ENCODE measurements around the gene HIRIP3. TPM values are rescaled to one million over a fixed set of nuclear protein-coding genes. Genes with fewer than 3 reads are reported as not detected.

Gene HIRIP3
- total and polyA plus RNA-seq, 2 of the 4 experiments (the other 2 are of a cell fraction): 5.0 to 10.5 TPM

DNA sequence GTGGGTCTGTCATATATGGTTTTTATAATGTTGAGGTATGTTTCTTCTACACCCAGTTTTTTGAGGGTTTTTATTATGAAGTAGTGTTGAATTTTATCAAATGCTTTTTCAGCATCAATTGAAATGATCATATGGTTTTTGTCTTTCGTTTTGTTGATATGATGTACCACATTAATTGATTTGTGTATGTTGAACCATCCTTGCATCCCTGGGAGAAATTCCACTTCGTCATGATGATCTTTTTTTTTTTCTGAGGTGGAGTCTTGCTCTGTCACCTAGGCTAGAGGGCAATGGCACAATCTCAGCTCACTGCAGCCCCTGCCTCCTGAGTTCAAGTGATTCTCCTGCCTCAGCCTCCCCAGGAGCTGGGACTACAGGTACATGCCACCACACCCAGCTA is 47.5 kb downstream of the HIRIP3 start:
- no peak overlapping the region for H2AK5ac ChIP-seq (ENCODE audit: low read depth, low read length)
- H2BK5ac ChIP-seq (ENCODE audit: low read depth, low read length, poor library complexity, severe bottlenecking): no peak overlapping the region
- CTCF ChIA-PET: no interaction called here
- ATAC-seq (ENCODE audit: low read depth) (no peak), DNase-seq (no peak)
- H3K79me1 ChIP-seq (ENCODE audit: low read depth in 1 of 2, low read length in 2 of 2): no peaks in the 10 kb centered on the region
- no peak overlapping the region for H3K56ac ChIP-seq (ENCODE audit: extremely low read depth, insufficient read depth, low read length)
- H2BK120ac ChIP-seq (ENCODE audit: low read depth, low read length): no peak overlapping the region
- H3K9me1 ChIP-seq (ENCODE audit: insufficient read depth, low read length): 0 out of 2 replicates have a peak, but pooled peaks cover under 1% of the 10 kb centered on the region
- H2AK9ac ChIP-seq (replicated peaks; ENCODE audit: low read depth, low read length, poor library complexity): no peak overlapping the region
- no peak overlapping the region for H2BK20ac ChIP-seq (ENCODE audit: low read depth, low read length)
- no peaks in the 10 kb centered on the region for H3K36me3 ChIP-seq (ENCODE audit: control insufficient read depth, insufficient read depth, low read length)
- no peak overlapping the region for H3K14ac ChIP-seq (replicated peaks; ENCODE audit: low read depth, low read length)
- H3K27me3 ChIP-seq (ENCODE audit: control insufficient read depth, insufficient read depth, low read length): no peaks in the 10 kb centered on the region
- in situ Hi-C loops (cut with MboI; ENCODE audit: low sequenced_read_pairs): no loop called here
- no peak overlapping the region for H3K18ac ChIP-seq (ENCODE audit: low read depth, low read length)
- BruUV-seq (replicated peaks): no TSS peak
- no peak overlapping the region for H2BK15ac ChIP-seq (ENCODE audit: low read depth, low read length)
- H3K9ac ChIP-seq (ENCODE audit: low read depth, low read length): no peak overlapping the region
- H3K4me3 ChIP-seq (ENCODE audit: insufficient read depth, low read depth, low read length): no peak overlapping the region
- POLR2A ChIA-PET (ENCODE audit: unreplicated experiment): no interaction called here
- no peak overlapping the region for H2AFZ ChIP-seq (replicated peaks; ENCODE audit: low read length, poor library complexity)
- H4K8ac ChIP-seq (ENCODE audit: low read depth in 2 of 2, low read length in 2 of 2): no peak overlapping the region
- 80% methylated on average over 1 of the region's 2 CpGs; no CpG with 5 or more reads in 1 of the 2 experiments for WGBS, 2 experiments (ENCODE audit: extremely low coverage in 2 of 2, insufficient read length in 1 of 2)
- no peak overlapping the region for H3K23ac ChIP-seq (ENCODE audit: low read depth, low read length)
- H3K4ac ChIP-seq (ENCODE audit: low read depth, low read length): no peak overlapping the region
- H4K5ac ChIP-seq (ENCODE audit: low read depth, low read length): no peak overlapping the region
- no peaks in the 10 kb centered on the region for H3K9me3 ChIP-seq (ENCODE audit: control insufficient read depth, insufficient read depth, low read length)
- no peak overlapping the region for H3K27ac ChIP-seq (ENCODE audit: insufficient read depth, low read length)
- H4K91ac ChIP-seq (ENCODE audit: insufficient read depth, low read depth, low read length): no peak overlapping the region
- TF ChIP-seq FOS (IDR thresholded peaks at IDR 0.05; ENCODE audit: low read depth, low read length) (no peak), RCOR1 (IDR thresholded peaks at IDR 0.05; ENCODE audit: insufficient replicate concordance, low read length) (no peak), RAD21 (IDR thresholded peaks at IDR 0.05; ENCODE audit: low read length) (no peak), BHLHE40 (IDR thresholded peaks at IDR 0.05; ENCODE audit: low read depth, low read length) (no peak), CEBPB (IDR thresholded peaks at IDR 0.05; ENCODE audit: low read depth, low read length) (no peak), MXI1 (IDR thresholded peaks at IDR 0.05; ENCODE audit: borderline replicate concordance, low read depth, low read length) (no peak), NFE2L2 (IDR thresholded peaks at IDR 0.05; ENCODE audit: low read depth, low read length) (no peak), POLR2A (IDR thresholded peaks at IDR 0.05; ENCODE audit: low read depth, low read length) (no peak), SMC3 (IDR thresholded peaks at IDR 0.05; ENCODE audit: low read depth, low read length) (no peak), CHD1 (IDR thresholded peaks at IDR 0.05; ENCODE audit: low read depth, low read length) (no peak), MAFK (IDR thresholded peaks at IDR 0.05; ENCODE audit: low read depth, low read length) (no peak)
- TF ChIP-seq, protein P1, sequence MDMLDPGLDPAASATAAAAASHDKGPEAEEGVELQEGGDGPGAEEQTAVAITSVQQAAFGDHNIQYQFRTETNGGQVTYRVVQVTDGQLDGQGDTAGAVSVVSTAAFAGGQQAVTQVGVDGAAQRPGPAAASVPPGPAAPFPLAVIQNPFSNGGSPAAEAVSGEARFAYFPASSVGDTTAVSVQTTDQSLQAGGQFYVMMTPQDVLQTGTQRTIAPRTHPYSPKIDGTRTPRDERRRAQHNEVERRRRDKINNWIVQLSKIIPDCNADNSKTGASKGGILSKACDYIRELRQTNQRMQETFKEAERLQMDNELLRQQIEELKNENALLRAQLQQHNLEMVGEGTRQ (IDR thresholded peaks at IDR 0.05; ENCODE audit: low read depth, low read length): no peak
- TF ChIP-seq, protein P2, sequence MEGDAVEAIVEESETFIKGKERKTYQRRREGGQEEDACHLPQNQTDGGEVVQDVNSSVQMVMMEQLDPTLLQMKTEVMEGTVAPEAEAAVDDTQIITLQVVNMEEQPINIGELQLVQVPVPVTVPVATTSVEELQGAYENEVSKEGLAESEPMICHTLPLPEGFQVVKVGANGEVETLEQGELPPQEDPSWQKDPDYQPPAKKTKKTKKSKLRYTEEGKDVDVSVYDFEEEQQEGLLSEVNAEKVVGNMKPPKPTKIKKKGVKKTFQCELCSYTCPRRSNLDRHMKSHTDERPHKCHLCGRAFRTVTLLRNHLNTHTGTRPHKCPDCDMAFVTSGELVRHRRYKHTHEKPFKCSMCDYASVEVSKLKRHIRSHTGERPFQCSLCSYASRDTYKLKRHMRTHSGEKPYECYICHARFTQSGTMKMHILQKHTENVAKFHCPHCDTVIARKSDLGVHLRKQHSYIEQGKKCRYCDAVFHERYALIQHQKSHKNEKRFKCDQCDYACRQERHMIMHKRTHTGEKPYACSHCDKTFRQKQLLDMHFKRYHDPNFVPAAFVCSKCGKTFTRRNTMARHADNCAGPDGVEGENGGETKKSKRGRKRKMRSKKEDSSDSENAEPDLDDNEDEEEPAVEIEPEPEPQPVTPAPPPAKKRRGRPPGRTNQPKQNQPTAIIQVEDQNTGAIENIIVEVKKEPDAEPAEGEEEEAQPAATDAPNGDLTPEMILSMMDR (conservative IDR thresholded peaks at IDR 0.05; ENCODE audit: low read depth, low read length): no peak
- TF ChIP-seq, protein P3, sequence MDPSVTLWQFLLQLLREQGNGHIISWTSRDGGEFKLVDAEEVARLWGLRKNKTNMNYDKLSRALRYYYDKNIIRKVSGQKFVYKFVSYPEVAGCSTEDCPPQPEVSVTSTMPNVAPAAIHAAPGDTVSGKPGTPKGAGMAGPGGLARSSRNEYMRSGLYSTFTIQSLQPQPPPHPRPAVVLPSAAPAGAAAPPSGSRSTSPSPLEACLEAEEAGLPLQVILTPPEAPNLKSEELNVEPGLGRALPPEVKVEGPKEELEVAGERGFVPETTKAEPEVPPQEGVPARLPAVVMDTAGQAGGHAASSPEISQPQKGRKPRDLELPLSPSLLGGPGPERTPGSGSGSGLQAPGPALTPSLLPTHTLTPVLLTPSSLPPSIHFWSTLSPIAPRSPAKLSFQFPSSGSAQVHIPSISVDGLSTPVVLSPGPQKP (IDR thresholded peaks at IDR 0.05; ENCODE audit: borderline replicate concordance, low read depth, low read length): no peak
- dilution Hi-C loops (cut with HindIII; ENCODE audit: low sequenced_read_pairs, unreplicated experiment): no loop called here
- intact Hi-C loops (cut with micrococcal nuclease): no loop called here
- peaks cover 4% of the 10 kb centered on the region for H3K4me1 ChIP-seq (ENCODE audit: control insufficient read depth, insufficient read depth, low read length)
- no peak overlapping the region for H3K4me2 ChIP-seq (ENCODE audit: low read depth, low read length)
- no peaks in the 10 kb centered on the region; the same call in 1 of the 2 replicates for H4K20me1 ChIP-seq (ENCODE audit: insufficient read depth, low read length)
